SIG-M5 treated with dmso at 0.1 percent for 504 hours (cell line): Measurements from ENCODE around the gene PLEKHJ1.
"Not testable (repeated sequence)": the region's sequence is repeated elsewhere in the genome, so short reads cannot be mapped to it uniquely, and the experiment has no call there.

Experiments
- DNase-seq: peaks from one replicate; lab custom pipeline; 2025; ENCODE audit not compliant: unreplicated experiment; lab: John Stamatoyannopoulos, UW

The PLEKHJ1 gene

DNA sequence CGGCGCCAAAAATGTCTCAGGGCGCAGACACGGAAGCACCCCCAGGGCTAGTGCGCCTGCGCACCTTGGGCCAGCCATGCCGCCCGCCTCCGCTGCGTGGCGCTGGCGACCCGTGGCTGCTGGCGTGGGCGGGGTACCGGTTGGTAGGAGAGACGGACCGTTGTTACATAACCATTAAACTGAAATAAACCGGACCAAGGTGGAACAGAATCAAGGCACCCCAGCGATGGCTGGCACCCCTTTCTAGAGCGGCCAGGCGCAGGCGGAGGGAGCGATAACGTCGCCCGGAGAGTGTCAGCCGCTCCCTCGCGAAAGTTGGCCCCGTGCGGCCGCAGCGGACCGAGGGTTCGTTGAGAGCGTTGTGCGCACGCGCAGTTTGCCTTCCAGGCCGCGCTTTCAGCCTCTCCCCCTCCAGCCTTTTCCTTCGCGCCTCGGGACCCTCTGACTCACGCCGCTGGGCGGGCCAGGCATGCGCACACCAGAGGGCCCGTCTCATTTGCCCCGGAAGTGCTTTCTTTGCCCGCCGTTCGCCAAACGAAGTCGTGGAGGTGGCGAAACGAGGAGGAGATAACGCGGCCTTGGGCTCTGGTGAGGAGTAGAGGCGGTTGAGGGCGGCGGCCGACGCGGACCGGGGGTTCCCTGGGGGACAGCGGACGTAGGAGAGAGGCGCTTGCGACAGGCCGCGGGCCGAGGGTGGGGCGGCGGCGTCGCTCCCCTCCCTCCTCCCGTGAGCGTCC is at the start of gene PLEKHJ1, which contains the start of gene SF3A2:
TSS of gene PLEKHJ1 (minus strand) at position 16 of the 737 bp plus-strand sequence. CDS start 81 bp downstream, outside the sequence.
TSS of gene SF3A2 (plus strand) at position 511 of the 737 bp plus-strand sequence. CDS start 6,595 bp downstream, outside the sequence.
- DNase-seq, result peak; percentile 92

DNA sequence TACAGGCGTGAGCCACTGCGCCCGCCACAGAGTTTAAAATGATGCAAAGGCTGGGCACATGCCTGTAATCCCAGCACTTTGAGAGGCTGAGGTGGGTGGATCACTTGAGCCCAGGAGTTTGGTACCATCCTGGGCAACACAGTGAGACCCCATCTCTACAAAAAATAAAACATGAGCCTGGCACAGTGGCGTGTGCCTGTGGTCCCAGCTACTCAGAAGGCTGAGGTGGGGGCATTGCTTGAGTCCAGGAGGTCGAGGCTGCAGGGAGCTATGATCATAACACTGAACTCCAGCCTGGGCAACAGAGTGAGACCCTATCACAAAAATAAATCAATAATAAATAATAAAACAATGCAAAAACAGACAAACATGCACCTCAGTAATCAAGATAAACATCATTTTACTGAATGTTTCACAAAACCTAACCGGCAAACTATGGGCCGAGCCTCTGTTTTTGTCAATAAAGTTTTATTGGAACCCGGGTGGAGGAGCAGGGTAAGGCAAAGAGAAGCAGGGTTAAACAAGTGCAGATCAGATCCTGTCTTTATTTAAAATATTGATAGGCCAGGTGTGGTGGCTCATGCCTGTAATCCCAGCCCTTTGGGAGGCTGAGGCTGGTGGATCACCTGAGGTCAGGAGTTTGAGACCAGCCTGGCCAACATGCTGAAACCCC is 47.8 kb upstream of the PLEKHJ1 start:
- DNase-seq, result no peak

GRCh38 chr19:2282862-2283237 is 46.7 kb upstream of the PLEKHJ1 start:
- no peak for DNase-seq

- peak; percentile 60 for DNase-seq
These were observed 46.1 kb upstream of the PLEKHJ1 start, which contains the start of gene PEAK3 for GRCh38 chr19:2282062-2282861. TSS of gene PEAK3 (minus strand) at chr19:2282175. CDS start at chr19:2280931, 1,244 bp downstream.

DNA sequence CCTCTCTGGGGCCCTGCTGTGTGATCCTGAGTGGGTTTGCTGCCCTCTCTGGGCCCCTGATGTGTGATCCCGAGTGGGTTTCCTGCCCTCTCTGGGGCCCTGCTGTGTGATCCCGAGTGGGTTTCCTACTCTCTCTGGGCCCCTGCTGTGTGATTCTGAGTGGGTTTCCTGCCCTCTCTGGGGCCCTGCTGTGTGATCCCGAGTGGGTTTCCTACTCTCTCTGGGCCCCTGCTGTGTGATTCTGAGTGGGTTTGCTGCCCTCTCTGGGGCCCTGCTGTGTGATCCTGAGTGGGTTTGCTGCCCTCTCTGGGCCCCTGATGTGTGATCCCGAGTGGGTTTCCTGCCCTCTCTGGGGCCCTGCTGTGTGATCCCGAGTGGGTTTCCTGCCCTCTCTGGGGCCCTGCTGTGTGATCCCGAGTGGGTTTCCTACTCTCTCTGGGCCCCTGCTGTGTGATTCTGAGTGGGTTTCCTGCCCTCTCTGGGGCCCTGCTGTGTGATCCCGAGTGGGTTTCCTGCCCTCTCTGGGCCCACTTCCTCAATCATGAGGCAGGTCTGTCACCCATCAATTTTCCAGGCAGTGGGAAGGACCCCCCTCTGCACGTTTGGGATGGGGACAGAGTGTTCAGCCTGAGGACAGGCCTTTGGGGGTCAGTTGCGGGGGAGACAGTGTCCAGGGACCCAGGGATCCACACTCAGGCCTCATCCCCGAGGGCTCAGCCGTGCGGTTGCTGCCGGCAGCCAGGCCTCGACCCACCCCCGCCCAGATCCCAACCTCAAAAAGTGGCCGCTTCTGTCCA is 45.3 kb upstream of the PLEKHJ1 start:
- not testable (repeated sequence) for DNase-seq

DNA sequence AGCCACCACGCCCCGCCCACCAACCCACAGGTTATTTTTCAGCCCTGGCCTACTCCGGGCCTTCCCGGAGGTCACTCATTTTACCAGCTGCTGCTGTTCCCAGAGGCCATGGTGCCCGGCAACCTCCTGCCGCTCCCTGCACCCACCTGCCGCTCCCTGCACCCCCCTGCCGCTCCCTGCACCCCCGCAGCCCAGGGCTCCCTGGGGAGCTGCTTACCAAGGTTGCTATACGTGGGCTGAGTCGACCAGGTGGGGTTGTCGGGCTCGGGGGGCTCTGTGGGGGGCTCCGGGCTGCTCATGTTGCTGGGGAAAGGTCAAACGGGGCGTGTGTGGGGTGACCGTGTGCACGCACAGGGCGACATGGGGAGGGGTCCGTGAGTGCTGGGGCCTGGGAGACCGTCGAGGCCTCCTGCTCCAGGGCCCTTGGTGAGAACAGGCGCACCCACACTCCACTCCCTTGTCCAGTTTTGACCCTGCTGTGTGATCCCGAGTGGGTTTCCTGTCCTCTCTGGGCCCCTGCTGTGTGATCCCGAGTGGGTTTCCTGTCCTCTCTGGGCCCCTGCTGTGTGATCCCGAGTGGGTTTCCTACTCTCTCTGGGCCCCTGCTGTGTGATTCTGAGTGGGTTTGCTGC is 44.6 kb upstream of the PLEKHJ1 start:
- DNase-seq, result no peak

DNA sequence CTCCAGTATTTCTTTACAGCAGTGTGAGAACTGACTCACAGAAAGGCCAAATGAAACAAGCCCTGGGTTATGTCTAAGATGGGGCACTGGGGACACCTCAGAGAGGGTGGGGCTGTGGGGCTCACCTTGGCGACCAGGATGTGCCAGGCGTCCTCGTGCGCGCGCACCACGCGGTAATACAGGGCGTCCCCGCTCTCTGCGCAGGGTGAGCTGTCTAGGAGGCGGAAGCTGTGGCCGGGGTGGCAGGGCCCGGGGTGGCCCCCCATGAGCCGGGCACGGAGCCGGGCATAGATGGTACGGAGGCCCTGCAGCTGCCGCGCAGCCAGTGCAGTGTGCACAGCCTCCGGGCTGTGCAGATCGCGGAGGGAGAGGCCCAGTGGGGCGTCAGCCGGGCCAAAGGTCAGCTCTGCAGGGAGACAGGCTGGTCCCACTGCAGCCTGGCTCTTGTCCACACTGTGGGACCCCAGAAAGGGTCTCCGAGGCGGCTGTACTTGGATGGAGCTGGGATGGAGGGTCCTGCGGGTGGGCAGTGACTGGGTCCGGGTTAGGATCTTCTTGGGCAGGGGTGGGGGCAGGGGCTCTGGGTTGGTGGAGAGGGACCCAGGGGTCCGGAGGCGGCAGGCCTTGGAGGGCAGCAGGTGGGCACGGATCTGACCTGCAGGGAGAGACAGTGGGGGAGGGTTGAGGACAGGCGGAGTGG is 42.5 kb upstream of the PLEKHJ1 start:
- no peak for DNase-seq

DNA sequence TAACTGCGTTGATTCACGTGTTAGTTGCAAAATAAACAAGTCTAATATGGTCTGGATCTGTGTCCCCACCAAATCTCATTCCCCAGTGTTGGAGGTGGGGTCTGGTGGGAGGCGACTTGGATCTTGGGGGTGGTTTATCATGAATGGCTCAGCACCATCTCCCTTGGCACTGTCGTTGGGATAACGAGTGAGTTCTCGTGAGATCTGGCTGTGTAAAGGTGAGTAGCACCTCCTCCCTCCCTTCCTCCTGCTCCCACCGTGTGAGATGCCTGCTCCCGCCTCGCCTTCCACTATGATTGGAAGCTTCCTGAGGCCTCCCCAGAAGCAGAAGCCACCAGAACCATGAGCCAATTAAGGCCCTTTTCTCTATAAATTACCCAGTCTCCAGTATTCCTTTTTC is 41.0 kb upstream of the PLEKHJ1 start:
- DNase-seq, result no peak

DNA sequence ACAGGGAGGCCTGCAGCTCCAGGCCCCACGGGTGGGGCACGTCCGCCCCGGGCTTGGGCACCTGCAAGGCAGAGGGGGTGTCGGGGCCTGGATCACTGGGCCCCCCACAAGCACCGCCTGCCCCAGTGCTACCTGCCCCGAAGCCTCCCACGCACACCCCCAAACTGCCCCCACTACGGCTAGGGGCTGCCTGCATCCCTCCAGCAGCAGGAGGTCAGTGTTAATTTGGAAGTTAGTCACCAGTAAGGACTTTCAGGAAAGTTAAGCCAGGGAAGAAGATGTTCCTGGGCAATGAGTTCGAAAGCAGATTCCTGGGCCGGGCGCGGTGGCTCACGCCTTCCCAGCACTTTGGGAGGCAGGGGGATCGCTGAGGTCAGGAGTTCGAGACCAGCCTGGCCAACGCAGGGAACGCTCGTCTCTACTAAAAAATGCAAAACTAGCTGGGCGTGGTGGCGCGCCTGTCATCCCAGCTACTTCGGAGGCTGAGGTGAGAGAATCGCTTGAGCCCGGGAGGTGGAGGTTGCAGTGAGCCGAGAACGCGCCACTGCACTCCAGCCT is 40.4 kb upstream of the PLEKHJ1 start:
- DNase-seq, result no peak

DNA sequence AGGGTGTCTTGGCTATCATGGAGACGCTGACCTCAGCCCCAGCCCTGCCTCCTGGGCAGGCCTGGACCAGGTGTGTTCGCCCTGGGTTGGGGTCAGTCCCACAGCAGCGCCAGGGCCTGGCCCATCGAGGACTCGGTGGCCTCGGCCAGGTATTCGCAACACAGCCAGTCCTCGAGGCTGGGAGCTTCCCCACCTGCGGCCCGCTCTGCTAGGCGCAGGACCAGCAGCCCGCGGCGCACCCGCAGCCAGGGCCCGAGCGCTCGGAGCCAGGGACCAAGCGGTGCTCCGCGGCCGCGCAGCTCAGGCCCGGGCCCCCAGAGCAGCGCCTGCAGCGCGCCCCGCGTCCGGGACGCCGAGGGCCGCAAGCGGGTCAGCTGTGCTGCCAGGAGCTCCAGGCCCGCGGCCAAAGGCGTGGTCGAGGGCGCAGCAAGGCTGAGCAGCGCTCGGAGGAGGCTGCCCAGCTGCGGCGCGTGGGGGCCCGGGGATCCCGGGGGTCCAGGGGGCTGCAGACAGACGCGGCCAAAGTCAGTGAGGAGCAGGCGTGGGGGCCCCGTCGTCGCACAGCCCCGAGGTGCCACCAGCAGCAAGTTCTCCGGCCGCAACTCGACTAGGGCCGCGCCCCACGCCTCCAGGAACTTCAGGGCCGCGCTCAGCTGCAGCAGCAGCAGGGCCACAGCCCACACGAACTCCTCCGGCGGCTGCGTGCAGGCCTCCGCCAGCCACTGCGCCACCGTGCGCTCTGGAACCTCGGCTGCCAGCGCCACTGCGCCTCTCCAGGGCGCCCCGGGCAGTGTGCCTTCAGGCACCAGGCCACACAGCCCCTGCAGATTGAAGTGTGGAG is 39.7 kb upstream of the PLEKHJ1 start:
- no peak for DNase-seq

DNA sequence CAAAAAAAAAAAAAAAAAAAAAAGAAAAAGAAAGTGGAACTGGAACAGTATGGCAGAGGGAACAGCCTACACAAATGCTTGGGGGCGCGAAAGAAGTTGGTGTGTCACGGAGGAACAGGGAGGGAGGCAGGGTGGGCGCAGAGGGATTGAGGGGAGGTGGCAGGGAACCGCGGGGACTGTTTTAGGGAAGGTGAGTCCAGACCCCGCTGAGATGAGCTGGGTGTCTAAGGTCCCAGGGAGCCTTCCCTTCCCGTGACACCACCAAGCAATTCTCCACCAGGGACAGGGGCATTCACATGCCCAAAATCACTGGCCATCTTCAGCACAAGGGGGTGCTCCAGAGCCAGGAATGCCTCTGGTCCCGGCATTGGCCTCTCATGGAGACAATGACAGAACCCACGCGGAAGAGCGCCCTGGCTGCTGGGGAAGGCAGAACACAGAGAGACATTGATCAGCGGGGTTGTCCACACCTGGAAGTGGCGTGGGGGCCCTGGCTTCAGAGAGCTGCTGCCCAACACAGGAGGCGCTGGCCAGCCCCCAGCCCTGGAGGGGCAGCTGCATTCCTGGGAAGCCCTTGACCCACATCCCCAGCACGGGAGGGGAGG is 38.9 kb upstream of the PLEKHJ1 start:
- DNase-seq, result peak; percentile 34

GRCh38 chr19:2274185-2274711 is 38.1 kb upstream of the PLEKHJ1 start:
- no peak for DNase-seq

- DNase-seq, result peak; percentile 69
These were observed 37.4 kb upstream of the PLEKHJ1 start for GRCh38 chr19:2273356-2274184.

- no peak for DNase-seq
These were observed 35.3 kb upstream of the PLEKHJ1 start for GRCh38 chr19:2271234-2272103.

DNA sequence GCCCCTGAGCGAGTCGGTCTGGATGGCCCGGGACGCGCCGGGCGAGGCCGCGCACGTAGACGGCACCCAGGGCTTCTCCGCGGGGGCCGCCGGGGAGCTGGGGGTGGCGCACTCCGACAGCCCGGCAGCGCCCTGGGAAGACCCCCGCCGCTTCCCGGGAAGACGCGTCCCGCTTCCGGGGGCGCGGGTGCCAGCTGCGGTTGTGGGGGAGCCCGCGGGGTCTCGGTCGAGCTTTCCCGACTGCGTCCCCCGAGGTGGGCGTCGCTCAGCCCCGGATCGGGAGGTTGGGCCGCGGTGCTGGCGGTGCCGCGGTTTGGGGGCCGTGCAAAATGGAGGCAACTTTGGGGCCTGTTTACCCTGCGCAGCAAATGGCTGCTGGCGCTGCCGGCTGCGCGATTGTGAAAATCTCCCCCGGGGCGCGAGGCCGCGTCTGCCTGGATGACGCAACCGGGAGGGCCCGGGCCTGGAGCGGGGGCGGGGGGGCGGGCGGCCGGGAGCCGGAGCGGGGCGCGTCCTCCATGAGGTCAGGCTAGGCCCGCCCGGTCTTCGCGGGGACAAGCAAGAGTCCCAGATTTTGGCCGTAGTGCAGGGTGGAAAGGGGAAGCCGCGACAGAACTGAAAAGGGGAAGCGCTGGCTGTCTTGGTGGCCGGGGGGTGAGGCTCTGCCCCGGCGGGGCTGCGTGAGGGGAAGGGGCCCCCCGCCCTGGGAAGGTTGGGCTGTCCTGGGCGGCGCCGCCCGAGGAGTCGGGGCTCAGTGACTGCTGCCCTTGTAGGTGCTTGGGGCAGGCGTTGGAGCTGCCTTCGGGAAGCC is 34.5 kb upstream of the PLEKHJ1 start:
- DNase-seq, result peak; percentile 94
